Measurements from ENCODE around the gene LAIR2. TPM values are rescaled to one million over a fixed set of nuclear protein-coding genes. Genes with fewer than 3 reads are reported as not detected.

Gene LAIR2
- not detected in 2 replicates for total RNA-seq (2014; rRNA removed; shearing (Covaris generic))

DNA sequence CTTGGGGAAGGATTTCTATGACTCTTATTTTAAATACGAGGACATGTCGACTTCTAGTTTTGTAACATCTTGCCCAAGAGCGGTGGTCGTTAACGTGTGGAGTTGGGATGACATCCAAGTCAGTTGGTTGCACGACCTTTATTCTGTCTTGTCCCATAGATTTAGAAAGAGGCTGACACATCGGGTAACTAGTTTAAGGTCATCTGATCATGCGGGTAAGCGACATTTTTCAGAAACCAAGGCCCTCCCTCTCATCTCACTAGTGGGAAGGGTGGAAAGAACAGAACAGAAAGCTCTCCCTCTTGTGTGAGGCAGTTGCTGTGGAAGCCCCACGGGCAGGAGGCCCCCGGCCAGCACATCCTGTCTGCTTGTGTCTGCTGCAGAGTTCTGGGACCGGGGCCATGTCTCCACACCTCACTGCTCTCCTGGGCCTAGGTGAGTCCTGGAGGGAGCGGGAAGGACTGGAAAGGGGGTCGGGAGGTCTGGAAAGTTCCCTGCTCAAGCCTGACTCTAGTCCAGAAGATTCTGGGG lies at the start of gene LAIR2:
TSS of gene LAIR2 (plus strand) at position 314 of the 531 bp plus-strand sequence. CDS start at position 402, 88 bp downstream.
- no peak for DNase-seq (ENCODE audit: low spot score)

DNA sequence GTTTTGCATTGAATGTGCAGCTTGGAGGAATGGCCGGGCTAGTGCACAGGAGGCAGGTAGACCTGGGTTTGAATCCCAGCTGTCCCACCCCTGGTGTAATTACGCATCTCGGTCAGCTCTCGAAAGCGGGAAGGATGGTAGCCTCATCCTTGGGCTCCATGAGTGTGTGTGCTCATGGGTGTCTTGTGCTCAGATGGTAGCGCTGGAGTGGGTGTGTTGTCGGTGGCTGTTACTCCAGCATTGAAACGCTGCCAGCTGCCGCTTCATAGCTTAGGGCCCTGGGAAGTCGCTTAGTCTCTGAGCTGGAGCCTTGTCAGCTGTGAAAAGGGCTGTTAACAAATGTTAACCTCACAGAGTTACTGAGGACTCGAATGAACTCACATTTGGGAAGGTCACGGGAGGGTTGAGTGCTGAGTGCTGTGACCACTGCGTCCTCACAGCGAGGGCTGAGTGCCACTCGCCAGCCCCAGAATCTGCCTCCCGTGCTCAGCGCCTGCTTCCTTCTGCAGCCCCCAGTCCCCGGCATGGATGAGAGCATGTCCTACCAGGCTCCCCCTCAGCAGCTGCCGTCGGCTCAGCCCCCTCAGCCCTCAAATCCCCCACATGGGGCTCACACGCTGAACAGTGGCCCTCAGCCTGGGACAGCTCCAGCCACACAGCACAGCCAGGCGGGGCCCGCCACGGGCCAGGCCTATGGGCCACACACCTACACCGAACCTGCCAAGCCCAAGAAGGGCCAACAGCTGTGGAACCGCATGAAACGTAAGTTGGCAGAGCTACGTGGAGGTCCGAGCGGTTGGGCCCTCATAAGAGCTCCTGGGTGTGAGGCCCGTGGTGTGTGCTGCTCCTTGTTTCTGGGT lies 48.5 kb upstream of the LAIR2 start:
- no peak for DNase-seq (ENCODE audit: low spot score)

DNA sequence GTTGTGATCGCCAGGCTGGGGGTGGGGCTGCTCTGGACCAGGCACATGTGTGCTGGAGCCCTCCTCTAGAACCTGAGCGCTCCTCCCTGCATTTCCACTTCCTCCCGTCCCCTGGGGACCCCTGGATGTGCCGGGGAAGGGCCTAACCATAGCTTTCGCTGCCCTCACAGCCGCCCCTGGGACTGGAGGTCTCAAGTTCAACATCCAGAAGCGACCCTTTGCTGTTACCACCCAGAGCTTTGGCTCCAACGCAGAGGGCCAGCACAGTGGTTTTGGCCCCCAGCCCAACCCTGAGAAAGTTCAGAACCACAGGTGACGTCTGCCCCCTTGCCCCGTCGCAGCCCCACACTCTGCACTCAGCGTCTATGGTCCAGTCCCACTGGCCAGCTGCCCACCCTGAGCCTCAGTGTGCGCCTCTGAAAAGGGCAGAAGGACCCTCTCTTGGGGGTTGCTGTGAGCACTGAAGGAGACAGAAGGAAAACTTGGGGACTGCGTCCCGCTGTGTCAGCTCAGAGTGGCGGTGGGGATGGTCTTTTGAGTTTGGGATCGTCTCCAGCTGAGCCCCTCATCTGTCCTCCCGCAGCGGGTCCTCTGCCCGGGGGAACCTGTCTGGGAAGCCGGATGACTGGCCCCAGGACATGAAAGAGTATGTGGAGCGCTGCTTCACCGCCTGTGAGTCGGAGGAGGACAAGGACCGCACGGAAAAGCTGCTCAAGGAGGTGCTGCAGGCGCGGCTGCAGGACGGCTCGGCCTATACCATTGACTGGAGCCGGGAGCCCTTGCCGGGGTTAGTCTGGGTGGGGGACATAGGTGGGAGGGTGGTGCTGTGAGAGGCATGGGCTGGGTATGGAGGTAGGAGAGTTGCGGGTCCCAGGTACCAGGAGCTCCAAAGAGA lies 47.6 kb upstream of the LAIR2 start:
- DNase-seq (ENCODE audit: low spot score), result no peak

DNA sequence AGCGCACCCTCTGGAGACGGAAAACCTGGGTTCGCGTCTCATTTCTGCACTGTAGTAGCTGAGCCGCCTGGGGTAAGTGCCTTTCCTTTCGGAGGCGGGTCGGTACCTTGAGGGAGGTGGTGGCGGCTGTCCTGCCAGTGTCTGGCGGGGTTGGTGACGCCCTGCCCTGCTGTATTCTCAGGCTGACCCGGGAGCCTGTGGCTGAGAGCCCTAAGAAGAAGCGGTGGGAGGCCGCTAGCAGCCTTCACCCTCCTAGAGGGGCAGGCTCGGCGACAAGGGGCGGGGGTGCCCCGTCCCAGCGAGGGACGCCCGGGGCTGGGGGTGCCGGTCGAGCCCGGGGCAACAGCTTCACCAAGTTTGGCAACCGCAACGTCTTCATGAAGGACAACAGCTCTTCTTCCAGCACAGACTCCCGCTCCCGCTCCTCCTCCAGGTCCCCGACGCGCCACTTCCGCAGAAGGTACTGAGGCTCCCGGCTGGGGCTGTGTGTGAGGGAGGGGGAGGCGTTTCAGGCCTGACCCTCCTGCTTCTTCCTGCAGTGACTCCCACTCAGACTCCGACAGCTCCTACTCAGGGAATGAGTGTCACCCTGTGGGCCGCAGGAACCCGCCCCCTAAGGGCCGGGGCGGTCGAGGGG lies 46.7 kb upstream of the LAIR2 start:
- DNase-seq (ENCODE audit: low spot score), result no peak

DNA sequence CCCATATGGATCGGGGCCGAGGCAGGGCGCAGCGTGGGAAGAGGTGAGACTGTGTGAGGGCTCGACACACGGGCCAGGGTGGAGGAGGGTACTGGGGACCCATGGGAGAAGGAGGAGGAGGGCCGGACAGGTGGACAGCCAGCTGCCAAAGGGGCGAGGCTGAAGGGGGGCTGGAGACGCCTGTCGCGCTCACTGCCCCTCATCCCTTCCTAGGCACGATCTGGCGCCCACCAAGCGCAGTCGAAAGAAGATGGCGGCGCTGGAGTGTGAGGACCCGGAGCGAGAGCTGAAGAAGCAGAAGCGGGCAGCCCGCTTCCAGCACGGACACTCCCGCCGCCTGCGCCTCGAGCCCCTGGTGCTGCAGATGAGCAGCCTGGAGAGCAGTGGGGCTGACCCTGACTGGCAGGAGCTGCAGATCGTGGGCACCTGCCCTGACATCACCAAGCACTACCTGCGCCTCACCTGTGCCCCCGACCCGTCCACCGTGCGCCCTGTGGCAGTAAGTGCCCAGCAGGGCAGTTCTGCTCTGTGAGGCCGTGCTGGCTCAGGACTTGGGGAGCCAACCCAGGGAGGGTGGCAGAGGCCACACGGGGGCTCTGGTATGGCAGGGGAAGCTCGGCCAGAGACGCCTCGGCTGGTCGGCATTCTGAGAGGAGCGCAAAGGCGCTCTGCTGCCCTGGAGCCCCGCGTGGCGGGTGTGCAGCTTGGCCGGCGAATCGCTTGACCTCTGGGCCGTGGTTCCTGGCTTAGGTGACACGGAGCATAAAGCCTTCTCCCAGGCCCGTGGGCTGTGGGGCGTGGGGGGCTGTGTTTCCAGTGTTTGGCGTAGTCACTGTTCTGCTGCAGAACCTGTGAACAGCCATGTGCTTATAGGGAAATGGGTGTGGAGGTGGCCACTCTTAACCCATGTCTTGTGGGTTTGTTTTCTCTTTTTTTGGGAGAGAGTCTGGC lies 45.9 kb upstream of the LAIR2 start:
- no peak for DNase-seq (ENCODE audit: low spot score)

GRCh38 chr19:54457773-54458647 lies 44.6 kb upstream of the LAIR2 start:
- no peak for DNase-seq (ENCODE audit: low spot score)

DNA sequence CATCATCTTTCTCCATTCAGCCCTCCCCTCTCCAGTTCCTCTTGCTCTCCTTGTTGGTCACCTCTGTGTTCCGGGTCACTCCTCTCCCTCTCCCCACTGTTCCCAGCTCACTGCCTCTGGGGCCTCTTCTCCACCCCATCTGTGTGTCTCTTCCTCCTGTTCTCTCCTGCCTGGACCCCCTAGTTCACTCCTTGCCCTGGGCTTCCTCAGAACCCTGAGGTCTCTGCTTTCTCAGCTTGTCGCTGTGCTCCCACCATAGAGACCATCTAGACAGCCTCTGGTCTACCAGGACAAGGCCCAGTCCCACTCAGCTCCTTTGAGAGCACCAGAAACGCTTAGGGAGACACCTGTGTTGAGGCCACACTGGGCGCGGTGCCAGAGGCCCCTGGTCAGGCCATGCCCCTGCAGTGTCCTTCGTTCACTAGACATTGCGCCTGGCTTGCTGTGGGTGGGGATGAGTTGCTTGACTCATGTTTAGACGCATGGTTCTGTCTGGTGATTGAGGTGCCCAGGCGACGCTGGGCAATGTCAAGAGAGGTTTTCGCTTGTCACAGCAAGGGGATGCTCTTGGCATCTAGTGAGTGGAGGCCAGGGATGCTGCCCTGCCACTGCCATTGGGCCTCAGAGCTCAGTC lies 43.9 kb upstream of the LAIR2 start:
- no peak for DNase-seq (ENCODE audit: low spot score)

DNA sequence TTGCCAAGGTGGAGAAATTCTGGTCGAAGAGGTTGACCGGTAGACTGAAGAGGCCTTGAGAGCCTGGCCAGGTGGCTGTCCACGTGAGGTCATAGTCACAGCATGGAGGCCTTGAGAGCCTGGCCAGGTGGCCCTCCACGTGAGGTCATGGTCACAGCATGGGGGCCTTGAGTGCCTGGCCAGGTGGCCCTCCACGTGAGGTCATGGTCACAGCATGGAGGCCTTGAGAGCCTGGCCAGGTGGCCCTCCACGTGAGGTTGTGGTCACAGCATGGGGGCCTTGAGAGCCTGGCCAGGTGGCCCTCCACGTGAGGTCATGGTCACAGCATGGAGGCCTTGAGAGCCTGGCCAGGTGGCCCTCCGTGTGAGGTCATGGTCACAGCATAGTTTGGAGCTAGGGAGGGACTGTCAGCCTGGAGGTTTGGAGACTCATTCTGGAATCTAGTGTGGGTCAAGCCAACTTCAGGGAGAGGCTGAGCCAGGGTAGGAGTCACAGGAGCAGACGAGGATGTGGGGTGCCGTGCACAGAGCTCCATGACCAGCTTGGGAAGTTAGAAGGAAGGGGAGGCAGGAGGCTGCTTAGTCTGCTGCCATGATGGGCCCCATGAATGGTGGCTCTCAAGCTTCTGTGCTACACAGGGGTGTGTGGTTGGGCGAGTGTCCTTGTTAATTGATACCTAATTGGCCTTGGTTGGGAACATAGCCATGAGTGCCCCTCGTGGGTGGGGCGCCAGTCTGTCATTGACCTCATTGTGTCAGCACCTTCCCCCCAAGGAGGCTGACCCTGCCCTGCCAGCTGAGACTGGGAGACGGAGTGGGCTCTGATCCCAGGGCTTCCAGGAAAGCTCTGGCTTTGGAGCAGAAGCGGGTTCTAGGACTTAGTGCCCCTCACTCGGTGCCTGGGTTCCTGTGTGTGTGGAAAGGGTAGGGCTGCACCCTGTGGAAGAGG lies 43.1 kb upstream of the LAIR2 start:
- DNase-seq (ENCODE audit: low spot score), result no peak

GRCh38 chr19:54460230-54461005 lies 42.2 kb upstream of the LAIR2 start:
- DNase-seq (ENCODE audit: low spot score), result no peak

GRCh38 chr19:54461210-54461609 lies 41.4 kb upstream of the LAIR2 start:
- no peak for DNase-seq (ENCODE audit: low spot score)

DNA sequence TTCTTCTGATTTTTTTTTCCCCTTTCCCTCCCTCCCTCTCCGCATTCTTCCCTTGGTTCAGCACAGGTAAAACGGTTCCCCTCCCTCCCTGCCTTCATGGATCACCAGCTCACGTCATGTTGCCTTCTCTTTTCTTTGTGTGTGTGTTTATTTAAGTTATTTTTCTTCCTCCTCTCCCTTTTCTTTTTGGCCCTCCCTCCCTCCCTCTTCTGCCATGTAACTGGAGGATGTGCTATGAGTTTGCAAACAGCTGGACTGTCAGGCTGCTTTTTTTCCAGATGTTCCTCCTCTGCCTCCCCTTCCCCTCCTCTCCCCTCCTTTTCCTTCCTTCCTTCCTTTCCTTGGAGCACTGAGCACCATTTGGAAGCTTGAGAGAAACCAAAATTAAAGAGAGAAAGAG lies 41.0 kb upstream of the LAIR2 start:
- no peak for DNase-seq (ENCODE audit: low spot score)

GRCh38 chr19:54462047-54462654 lies 40.5 kb upstream of the LAIR2 start:
- DNase-seq (ENCODE audit: low spot score), result no peak

- DNase-seq (ENCODE audit: low spot score), result no peak
Measured at GRCh38 chr19:54462655-54463530, 39.7 kb upstream of the LAIR2 start.

GRCh38 chr19:54463531-54464043 lies 39.0 kb upstream of the LAIR2 start, which contains the start of gene LENG9:
LENG9 (minus strand) TSS chr19:54463778; CDS start chr19:54463526, 252 bp downstream.
- peak; percentile 81 for DNase-seq (ENCODE audit: low spot score)

GRCh38 chr19:54464044-54464629 lies 38.5 kb upstream of the LAIR2 start:
- DNase-seq (ENCODE audit: low spot score), result peak; percentile 84
